Upper lobe of right lung (tissue), 1 donor: ENCODE measurements around the gene LARGE1. TPM values are rescaled to one million over a fixed set of nuclear protein-coding genes. Genes with fewer than 3 reads are reported as not detected.

Experiments
- ATAC-seq: fragments of 200-7000 bp; cut with Tn5 transposase; one replicate; pipeline ENCODE4 v1.9.1; 2020; ENCODE audit warnings: mild to moderate bottlenecking, moderate library complexity
- DNase-seq: peaks from one replicate; pipeline ENCODE4 v3.0.0-alpha.2; 2020
- H3K27ac ChIP-seq: fragments of 200-600 bp; one replicate; pipeline ENCODE4 v1.8.0; 2022
- H3K27me3 ChIP-seq: fragments of 200-600 bp; one replicate; pipeline ENCODE4 v1.8.0; 2022; ENCODE audit warnings: mild to moderate bottlenecking
- H3K36me3 ChIP-seq: fragments of 200-600 bp; one replicate; pipeline ENCODE4 v1.8.0; 2022
- H3K4me1 ChIP-seq: fragments of 200-600 bp; one replicate; pipeline ENCODE4 v1.8.0; 2022
- H3K4me3 ChIP-seq: fragments of 200-600 bp; one replicate; pipeline ENCODE4 v1.8.0; 2022; ENCODE audit warnings: mild to moderate bottlenecking
- H3K9me3 ChIP-seq: fragments of 200-600 bp; one replicate; pipeline ENCODE4 v1.8.0; 2022
- intact Hi-C: fragments of 100-400 bp; cut with DNase I; formaldehyde crosslinking; loops from one replicate; pipeline ENCODE4 v1.11.0; 2022
- total RNA-seq: library from RNA; stranded (reverse); fragmentation: NEBNext Ultra II Directional; extraction: Animal tissue kit (Norgen Biotek cat#: 25700); gene quantifications from one replicate; pipeline ENCODE4 v1.2.1, GENCODE V29; 2021
- TF ChIP-seq, protein P1 (sequence below): fragments of 200-600 bp; IDR thresholded peaks from one replicate; pipeline ENCODE4 v1.8.0; 2022; ENCODE audit warnings: antibody characterized with exemption
- donor health status: DM: no; HTN: yes; CAD: no; lungs with severe emphysema.

The LARGE1 gene
- total RNA-seq, 1 donor from 2014 or later, result 33.5 TPM

DNA sequence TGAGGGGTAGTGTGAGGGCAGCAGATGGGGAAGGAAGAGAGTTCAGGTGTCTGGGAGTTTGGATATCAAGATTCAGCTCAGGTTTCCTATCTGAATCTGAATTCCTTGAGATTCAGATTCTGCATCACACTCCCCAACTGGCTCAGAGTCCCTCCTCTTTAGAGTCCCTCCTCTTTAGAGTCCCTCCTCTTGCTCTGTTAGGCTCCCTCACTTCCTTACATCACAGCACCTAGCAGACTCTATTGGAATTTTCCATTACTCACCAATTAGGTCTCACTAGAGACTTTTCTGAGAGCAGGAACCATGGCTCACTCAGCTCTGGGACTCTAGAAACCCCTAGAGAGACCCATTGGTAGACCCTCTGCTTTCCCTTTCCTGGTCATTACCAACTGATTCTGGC, 558.7 kb downstream of the LARGE1 start:
- intact Hi-C loops, result no loop called here
- H3K27me3 ChIP-seq, result no peaks in the 10 kb centered on the region
- H3K4me3 ChIP-seq, result no peak overlapping the region
- no peak for ATAC-seq
- H3K36me3 ChIP-seq, result no peaks in the 10 kb centered on the region
- no peaks in the 10 kb centered on the region for H3K4me1 ChIP-seq
- no peaks in the 10 kb centered on the region for H3K9me3 ChIP-seq
- H3K27ac ChIP-seq, result no peak overlapping the region
- no peak for DNase-seq
- TF ChIP-seq, protein P1, sequence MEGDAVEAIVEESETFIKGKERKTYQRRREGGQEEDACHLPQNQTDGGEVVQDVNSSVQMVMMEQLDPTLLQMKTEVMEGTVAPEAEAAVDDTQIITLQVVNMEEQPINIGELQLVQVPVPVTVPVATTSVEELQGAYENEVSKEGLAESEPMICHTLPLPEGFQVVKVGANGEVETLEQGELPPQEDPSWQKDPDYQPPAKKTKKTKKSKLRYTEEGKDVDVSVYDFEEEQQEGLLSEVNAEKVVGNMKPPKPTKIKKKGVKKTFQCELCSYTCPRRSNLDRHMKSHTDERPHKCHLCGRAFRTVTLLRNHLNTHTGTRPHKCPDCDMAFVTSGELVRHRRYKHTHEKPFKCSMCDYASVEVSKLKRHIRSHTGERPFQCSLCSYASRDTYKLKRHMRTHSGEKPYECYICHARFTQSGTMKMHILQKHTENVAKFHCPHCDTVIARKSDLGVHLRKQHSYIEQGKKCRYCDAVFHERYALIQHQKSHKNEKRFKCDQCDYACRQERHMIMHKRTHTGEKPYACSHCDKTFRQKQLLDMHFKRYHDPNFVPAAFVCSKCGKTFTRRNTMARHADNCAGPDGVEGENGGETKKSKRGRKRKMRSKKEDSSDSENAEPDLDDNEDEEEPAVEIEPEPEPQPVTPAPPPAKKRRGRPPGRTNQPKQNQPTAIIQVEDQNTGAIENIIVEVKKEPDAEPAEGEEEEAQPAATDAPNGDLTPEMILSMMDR, result no peak

DNA sequence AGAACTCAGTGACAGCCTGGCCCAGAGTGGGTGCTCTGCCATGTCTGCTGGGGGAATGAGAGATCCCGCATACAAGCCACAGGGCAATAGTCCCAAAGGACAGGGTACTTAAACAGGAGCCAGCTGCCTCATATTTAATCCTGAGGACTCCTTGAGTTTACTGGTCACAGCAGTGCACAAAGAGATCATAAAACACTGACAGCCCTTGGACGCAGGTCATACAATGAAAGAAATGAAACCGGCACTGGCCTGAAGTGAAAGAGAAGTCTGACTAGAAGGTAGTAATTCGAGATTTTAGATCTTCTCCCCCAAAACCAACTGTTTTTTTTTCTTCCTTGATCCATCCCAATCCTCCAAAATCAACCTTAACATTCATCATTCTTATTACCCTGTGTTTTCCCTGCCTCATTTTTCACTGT, 562.3 kb downstream of the LARGE1 start:
- intact Hi-C loops, result no loop called here
- no peak for DNase-seq
- no peak overlapping the region for H3K4me3 ChIP-seq
- TF ChIP-seq, protein P1, result no peak
- no peak for ATAC-seq
- no peaks in the 10 kb centered on the region for H3K27me3 ChIP-seq
- H3K4me1 ChIP-seq, result no peaks in the 10 kb centered on the region
- H3K36me3 ChIP-seq, result no peaks in the 10 kb centered on the region
- no peaks in the 10 kb centered on the region for H3K9me3 ChIP-seq
- no peak overlapping the region for H3K27ac ChIP-seq

DNA sequence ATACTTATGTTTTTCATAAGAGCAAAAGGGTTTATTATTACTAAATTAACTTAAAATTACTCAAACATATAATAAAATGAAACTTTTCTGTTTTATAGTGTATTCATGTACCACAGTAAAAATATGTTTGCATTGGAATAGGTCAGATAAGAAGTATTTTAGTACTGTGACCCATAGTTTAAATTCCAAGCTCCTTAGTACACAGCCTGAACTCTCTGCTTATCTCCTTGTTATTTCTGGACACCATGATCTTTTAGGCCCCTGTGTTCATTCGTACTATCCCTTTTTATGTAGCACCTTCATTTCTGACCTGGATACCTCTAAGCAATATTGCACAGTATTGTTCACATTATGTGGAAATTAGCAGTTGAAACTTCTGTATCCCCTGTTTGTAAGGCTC, 565.3 kb downstream of the LARGE1 start:
- DNase-seq, result no peak
- Histone ChIP-seq H3K36me3 (no peaks in the 10 kb centered on the region), H3K27me3 (no peaks in the 10 kb centered on the region), H3K9me3 (no peaks in the 10 kb centered on the region), H3K4me3 (no peak overlapping the region), H3K4me1 (no peaks in the 10 kb centered on the region), H3K27ac (no peak overlapping the region)
- intact Hi-C loops, result no loop called here
- no peak for ATAC-seq
- TF ChIP-seq, protein P1, result no peak

DNA sequence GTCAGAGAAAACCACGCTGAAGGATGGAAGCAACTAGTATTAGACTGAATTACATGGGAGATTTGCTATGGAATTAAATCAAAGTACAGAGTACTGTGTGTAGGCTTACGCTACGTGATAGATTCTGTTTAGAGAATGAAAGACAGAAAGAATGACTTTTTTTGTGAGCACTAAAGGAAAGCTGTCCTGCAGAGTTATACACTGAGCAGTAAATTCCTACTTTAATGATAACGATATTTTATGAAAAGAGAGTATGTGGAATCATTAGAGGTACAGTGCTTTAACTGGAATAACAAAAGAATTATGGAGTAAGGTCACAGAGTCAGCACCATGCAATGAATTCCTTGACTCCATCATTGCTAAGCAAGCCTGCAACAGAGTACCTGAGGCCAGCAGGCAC, 566.8 kb downstream of the LARGE1 start:
- intact Hi-C loops, result no loop called here
- no peak overlapping the region for H3K4me3 ChIP-seq
- ATAC-seq (no peak), DNase-seq (no peak)
- H3K4me1 ChIP-seq, result no peaks in the 10 kb centered on the region
- H3K27me3 ChIP-seq, result no peaks in the 10 kb centered on the region
- H3K27ac ChIP-seq, result no peak overlapping the region
- no peaks in the 10 kb centered on the region for H3K9me3 ChIP-seq
- no peaks in the 10 kb centered on the region for H3K36me3 ChIP-seq
- TF ChIP-seq, protein P1, result no peak

DNA sequence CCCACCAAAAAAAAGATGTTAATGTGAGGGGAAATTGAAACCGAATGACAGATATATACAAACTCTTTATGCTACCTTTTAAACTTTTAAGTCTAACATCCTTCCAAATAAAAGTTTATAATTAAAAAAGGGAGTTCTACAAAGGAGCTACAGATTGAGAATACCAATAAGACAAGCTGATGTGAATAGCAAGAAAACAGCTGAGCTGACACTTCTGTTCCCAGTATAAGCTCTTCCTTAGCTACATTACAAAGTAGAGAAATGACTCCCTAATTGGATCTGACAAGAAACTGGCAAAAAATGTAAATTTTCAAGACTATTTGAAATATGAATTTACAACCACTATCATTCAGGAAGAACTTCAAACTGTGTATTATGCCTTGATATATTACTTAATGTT, 567.5 kb downstream of the LARGE1 start:
- DNase-seq (no peak), ATAC-seq (no peak)
- Histone ChIP-seq H3K27ac (no peak overlapping the region), H3K4me3 (no peak overlapping the region), H3K27me3 (no peaks in the 10 kb centered on the region), H3K4me1 (no peaks in the 10 kb centered on the region), H3K9me3 (no peaks in the 10 kb centered on the region), H3K36me3 (no peaks in the 10 kb centered on the region)
- intact Hi-C loops, result no loop called here
- TF ChIP-seq, protein P1, result no peak

DNA sequence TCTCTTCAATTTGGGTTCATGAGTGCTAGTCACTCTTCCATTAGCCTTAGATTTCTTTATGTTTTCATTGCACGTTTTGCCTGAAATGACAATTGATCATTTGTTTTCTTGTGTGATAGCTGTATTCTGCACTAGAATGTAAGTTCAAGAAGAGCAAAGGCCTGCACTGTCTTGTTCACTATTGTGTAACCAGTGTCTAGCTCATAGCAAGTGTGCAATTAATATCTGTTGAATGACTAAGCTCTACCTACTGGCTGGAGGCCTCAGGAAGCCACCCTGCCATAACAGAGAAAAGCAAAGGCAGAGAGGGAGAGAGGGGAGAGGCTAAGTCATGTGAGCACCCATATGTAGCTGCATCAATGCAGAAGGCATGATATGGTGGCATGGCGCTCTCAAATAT, 569.3 kb downstream of the LARGE1 start:
- ATAC-seq (no peak), DNase-seq (no peak)
- Histone ChIP-seq H3K27me3 (no peaks in the 10 kb centered on the region), H3K9me3 (no peaks in the 10 kb centered on the region), H3K4me3 (no peak overlapping the region), H3K27ac (no peak overlapping the region), H3K4me1 (no peaks in the 10 kb centered on the region), H3K36me3 (no peaks in the 10 kb centered on the region)
- TF ChIP-seq, protein P1, result no peak
- intact Hi-C loops, result no loop called here
